Esophagus squamous epithelium (tissue), 4 donors: ENCODE measurements around the gene RECK.

Experiments used
- CTCF ChIP-seq, 6 experiments: fragments of 450-650 bp in 4 of 6; fragments of 200-600 bp in 2 of 6; sonication (generic) in 2 of 6; IDR thresholded peaks; one replicate each; pipeline ENCODE4 v1.5.1; 2016 to 2019; ENCODE audit warnings: antibody characterized with exemption in 6 of 6, mild to moderate bottlenecking in 4 of 6, moderate library complexity in 4 of 6
- POLR2A ChIP-seq, 4 donors: fragments of 450-650 bp; IDR thresholded peaks; one replicate each; pipeline ENCODE4 v1.6.1; 2017; ENCODE audit warnings: antibody characterized with exemption in 4 of 4, mild to moderate bottlenecking in 4 of 4, moderate library complexity in 3 of 4

DNA sequence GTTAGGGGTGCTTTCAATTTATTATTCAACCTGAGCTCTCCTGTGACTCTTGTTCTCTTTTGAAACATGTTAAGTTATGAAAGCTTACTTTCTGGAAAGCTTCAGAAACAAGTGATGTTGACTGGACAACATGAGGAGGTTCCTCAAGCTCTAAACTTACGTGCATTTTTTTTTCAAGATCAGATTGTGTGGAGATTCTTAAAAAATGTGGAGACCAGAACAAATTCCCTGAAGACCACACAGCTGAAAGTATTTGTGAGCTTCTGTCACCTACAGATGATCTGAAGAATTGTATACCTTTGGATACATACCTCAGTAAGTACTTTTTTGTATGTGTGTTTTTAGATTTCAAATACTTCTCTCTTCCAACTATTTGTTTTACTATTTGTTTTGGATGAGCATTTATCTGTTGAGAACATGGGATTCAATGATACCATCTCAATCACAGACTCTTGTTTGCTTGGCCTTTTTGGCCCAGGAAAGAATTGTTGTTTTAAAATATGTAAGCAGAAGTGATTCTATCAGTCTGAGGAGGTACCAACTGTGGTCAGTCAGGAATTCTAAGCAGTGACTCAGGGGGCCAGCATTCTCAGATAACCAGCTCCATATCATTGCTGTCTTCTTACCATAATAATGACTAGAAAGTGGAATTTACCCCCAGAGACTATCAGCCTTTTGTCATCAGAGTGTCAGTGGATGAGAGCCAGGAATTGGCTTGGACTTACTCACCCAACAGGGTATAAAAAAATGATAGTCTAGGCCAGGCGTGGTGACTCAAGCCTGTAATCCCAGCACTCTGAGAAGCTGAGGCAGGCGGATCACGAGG lies 65.4 kb downstream of the RECK start:
- TF ChIP-seq CTCF (IDR thresholded peaks at IDR 0.05) (no peak), POLR2A (IDR thresholded peaks at IDR 0.05) (no peak)
